Ecto neural progenitor cell (in vitro differentiated cells): Measurements from ENCODE around the gene DSE.

Experiments
- DNase-seq: peaks from one replicate; pipeline ENCODE4 v3.0.0-alpha.2; 2018; ENCODE audit warnings: low spot score

Gene DSE

DNA sequence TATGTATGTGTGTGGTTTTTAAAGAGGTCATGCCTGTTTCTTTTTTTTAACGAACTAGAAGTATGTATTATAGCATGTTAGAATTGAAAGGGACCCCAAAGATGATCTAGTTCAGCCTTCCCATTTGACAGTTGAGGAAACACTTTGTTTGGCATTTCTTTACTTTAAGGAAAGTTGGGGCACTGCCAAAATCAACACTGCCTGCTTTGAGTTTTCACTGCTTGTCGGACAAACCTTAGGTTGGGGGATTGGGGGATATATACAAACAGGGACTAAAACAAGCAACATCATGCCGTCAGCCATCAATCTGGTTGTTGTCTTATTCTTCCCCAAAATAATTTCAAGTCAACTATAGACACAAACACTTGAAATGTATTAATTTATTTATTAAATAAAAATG, 76.3 kb downstream of the DSE start:
- DNase-seq = no peak

DNA sequence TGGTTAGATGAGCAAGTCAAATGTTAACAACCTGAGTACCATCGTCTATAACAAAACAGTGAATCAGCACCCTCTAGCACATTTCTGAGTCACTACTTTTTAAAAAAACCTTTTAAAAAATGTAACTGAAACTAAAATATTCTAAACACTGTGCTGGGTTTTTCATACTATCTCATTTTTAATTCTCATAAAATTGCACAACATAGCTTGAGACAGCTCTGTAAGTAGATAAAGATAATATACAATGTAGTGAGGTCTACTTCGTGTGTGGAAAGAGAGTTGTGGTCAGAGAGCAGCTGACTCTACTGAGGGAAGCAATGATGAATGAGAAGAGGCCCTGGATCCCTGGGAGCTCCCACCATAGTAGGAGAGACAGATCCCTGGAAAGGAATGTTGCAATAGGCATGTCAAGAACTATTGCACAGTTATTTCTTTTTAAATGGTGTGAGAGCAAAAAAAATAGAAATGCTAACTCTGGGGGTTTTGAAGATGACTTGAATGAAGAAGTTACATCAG, 76.8 kb downstream of the DSE start:
- no peak for DNase-seq

DNA sequence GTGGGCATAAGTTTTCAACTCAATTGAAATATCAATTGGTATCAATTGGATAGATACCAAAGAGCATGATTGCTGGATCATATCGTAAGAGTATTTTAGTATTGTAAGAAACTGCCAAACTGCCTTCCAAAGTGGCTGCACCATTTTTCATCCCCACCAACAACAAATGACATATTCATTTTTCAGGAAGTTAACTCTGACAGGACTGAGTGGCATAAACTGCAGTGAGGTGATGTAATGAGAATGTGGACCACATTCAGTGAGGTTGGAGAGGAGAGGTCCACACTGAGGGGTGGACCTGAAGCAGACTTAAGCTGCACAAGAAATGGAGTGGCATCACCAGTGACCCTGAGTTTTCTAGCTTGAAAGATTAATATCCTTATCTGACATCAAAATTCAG, 78.8 kb downstream of the DSE start:
- DNase-seq = no peak

- no peak for DNase-seq
Observed at GRCh38 chr6:116450185-116450710, 79.5 kb downstream of the DSE start.

DNA sequence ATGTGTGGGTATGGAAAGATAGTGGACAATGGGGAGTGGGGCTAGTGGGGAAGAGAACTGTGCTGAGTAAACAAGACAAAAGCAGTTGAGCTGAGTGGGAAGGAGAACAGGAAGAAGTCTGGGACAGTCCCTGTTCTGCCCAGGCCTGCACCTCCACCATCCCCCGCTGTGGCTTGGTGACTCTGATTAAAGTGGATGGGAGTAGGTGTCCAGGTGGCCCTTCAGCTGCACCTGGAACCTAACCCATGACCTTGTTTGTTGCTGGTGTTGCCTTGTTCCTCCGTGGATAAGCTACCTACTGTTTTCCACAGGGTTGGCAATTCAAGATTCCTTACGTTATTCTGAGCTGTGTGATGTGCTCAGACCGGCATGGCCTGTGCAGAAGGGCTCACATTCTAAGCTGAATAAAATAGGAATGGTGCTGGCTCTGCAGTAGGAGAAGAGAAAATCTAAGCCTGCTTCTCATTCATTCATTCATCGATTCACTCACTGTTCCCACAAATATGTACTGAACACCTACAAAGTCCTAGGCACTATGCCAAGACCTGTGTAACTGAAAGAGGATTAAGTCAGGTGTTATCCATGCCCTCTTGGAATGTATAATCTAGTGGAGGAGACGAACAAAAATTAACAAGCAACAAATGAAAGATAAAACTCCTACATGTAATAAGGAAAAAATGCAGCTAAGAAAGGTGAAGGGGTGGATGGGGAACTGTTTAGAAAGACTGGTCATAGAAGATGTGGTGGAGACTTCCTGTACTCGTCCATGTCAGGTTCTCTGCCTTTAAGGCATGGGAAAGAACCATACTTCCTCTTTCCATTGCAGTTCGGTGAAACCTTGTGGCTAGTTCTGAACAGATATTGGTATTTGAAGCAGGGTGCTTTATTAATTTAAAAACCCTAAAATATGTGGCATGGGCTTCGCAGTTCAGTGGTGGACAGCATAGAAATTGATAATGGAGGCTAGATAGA, 80.3 kb downstream of the DSE start:
- DNase-seq = no peak

- no peak for DNase-seq
Observed at GRCh38 chr6:116451916-116452315, 81.2 kb downstream of the DSE start.

GRCh38 chr6:116452531-116452930, 81.8 kb downstream of the DSE start:
- no peak for DNase-seq

DNA sequence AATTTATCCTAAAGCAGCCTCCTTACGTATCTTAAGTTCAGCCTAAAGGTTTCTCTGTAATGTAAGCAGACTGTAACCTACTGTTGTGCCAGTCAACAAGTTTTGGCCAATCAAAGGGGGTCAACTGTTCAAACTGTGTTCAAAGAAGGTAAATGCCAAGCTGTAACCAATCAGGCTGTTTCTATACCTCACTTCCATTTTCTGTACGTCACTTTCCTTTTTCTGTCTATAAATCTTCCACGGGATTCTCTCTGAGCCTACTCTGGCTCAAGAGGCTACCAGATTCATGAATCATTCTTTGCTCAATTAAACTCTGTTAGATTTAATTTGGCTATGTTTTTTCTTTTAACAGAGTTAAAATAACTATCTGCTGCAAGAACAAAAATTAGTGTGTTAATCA, 85.4 kb downstream of the DSE start:
- no peak for DNase-seq

- no peak for DNase-seq
Observed at GRCh38 chr6:116456927-116457326, 86.2 kb downstream of the DSE start.

DNA sequence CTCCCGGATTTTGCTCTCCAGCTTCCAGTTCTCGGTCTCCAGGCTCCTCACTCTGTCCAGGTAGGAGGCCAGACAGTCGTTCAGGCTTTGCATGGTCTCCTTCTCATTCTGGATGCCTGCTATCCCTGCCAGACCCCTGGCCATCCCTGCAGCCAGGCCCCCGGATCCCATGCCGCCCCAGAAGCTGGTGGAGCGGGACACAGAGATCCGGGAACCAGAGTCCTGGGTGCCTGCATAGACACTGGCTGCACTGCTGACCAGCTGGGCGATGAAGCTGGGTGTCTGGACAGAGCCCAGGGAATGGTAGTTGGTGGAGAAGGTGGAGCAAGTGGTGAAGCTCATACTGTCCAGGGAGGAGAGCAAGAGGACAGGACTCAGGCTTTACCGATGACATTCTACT, 87.5 kb downstream of the DSE start:
- no peak for DNase-seq

GRCh38 chr6:116459927-116460326, 89.2 kb downstream of the DSE start:
- DNase-seq = no peak

DNA sequence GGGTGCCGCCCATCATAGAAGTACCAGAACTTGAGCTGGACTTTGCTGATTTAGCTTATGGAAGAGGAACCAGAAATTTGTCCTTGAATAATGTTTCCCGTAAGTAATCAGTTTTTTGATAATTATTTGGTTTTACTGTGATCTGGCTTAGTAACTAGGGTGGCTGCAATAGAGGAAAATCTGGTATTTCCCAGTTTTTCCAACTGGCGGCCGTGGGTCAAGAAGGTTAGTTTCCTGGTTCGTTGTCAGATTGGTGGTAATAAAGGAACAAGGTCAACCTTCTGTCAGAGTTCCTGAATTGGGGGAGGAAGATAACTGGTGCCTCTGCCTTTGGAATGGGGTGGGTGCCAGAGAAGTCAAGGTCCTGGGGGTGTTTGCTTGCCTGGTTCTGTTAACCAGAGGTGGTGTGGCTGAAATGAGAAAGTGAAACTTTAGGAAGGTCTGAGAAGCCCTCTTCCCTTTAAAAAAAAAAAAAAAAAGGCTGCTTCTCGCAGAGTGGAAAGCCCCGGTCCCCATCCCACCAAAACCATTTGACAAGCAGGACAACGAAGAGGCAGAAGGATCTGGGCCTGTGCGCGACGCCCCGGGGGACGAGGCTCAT, 90.7 kb downstream of the DSE start, which contains the start of gene CALHM6:
CALHM6 (plus strand) TSS at position 45 of the 601 bp plus-strand sequence; CDS start at position 600, 555 bp downstream.
- no peak for DNase-seq

- peak; percentile 82 for DNase-seq
Observed at GRCh38 chr6:116461932-116462885, 91.5 kb downstream of the DSE start.

DNA sequence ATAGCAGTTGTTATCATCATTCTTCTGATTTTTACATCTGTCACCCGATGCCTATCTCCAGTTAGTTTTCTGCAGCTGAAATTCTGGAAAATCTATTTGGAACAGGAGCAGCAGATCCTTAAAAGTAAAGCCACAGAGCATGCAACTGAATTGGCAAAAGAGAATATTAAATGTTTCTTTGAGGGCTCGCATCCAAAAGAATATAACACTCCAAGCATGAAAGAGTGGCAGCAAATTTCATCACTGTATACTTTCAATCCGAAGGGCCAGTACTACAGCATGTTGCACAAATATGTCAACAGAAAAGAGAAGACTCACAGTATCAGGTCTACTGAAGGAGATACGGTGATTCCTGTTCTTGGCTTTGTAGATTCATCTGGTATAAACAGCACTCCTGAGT, 92.6 kb downstream of the DSE start:
- no peak for DNase-seq

DNA sequence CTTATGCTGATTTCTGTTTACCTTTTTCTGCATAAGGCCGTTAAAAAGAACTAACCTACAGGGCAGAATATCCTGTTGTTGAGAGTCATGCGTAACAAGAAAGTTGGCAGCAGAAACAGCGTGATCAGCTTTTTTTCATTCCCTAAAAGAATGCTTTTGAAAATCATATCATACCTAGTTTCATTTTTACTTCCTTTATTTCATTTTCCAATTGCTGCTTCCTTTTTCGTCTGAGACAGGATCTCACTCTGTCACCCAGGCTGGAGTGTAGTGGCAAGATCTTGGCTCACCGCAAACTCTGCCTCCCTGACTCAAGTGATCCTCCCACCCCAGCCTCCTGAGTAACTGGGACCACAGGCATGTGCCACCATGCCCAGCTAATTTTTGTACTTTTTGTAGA, 94.5 kb downstream of the DSE start:
- DNase-seq = no peak

DNA sequence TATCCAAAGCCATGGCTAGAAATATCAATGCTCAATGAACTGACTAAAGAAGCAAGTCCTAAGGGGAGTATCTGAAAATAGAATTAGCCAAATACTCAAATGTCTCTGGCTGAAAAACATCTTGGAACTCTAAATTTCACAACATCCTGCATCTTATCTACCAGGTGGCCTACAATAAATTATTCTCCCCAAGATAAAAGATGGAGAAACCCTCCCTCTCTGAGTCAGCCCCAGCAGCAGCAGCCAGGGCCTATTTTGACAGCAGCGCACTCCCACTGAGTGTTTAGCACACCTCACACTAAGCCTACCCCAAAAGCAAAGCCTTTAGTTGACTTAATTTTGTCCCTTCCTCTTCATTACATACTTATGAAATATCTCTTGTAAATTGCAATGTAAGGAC, 96.3 kb downstream of the DSE start:
- DNase-seq = no peak

- DNase-seq = no peak
Observed at GRCh38 chr6:116467514-116467913, 96.8 kb downstream of the DSE start.

DNA sequence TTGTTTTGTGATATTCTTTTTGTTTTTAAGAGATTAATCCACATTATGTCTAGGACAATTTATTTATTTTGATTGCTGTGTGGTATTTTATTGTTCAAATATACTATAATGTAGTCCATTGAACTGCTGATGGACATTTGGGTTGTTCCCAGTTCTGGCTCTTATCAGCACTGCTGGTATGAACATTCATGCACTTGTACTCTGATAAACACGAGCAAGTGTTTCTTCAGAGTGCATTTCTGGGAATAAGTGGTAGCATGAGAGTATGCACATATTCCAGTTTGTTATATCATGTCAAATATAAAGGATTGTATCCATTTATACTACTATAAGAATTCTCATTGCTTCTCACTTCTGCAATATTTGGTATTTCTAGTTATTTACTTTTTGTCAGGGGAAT, 97.5 kb downstream of the DSE start:
- DNase-seq = no peak

- no peak for DNase-seq
Observed at GRCh38 chr6:116471531-116471930, 100.8 kb downstream of the DSE start.

GRCh38 chr6:116472706-116473105, 102.0 kb downstream of the DSE start:
- DNase-seq = no peak

DNA sequence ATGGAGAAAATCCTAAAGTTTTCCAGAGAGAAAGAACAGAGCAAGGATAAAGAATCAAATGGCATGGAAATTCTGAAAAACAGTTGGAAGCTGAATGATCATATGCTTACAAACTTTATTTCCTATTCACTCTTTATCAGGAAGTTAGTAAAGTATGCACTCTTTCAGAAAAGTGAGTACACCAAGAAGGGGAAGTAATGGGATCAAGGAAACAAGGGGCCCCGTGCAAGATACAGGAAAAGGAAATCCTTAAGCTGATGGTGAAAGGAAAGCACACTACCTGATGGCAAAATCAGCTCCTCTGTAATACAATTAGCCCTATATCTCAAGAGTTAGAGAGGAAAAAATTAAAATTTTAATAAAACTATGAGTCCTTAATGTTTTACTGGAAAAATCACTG, 104.4 kb downstream of the DSE start:
- no peak for DNase-seq
